ENCODE results near the gene SLC17A3. TPM values are rescaled to one million over a fixed set of nuclear protein-coding genes. Genes with fewer than 3 reads are reported as not detected.

The SLC17A3 gene
- total RNA-seq, 4 donors from 2014 or later = 0.22 TPM; not detected in 3

GRCh38 chr6:25829375-25829774 lies 44.7 kb downstream of the SLC17A3 start:
- H3K36me3 ChIP-seq = no peaks in the 10 kb centered on the region
- intact Hi-C loops (cut with DNase I; ENCODE audit: low total_unique reads) (no loop called here), in situ Hi-C loops (cut with MboI; ENCODE audit: low sequenced_read_pairs in 4 of 4) (no loop called here)
- H3K27ac ChIP-seq = no peak overlapping the region
- DNase-seq (no peak), ATAC-seq (no peak)
- H3K4me1 ChIP-seq = no peaks in the 10 kb centered on the region
- TF ChIP-seq POLR2A (IDR thresholded peaks at IDR 0.05) (no peak), CTCF (IDR thresholded peaks at IDR 0.05 in 4 of 5, conservative IDR thresholded peaks at IDR 0.05 in 1 of 5) (no peak)
- no peaks in the 10 kb centered on the region for H3K27me3 ChIP-seq
- H3K9me3 ChIP-seq = no peaks in the 10 kb centered on the region
- no peak overlapping the region for H3K4me3 ChIP-seq

- in situ Hi-C loops (cut with MboI; ENCODE audit: low sequenced_read_pairs in 4 of 4) = no loop called here
Measured at GRCh38 chr6:25821341-25821740, 52.7 kb downstream of the SLC17A3 start.

GRCh38 chr6:25816252-25816651 lies 57.8 kb downstream of the SLC17A3 start:
- Histone ChIP-seq H3K27me3 (no peaks in the 10 kb centered on the region), H3K36me3 (no peaks in the 10 kb centered on the region), H3K27ac (no peak overlapping the region), H3K4me1 (no peaks in the 10 kb centered on the region), H3K4me3 (no peak overlapping the region), H3K9me3 (no peaks in the 10 kb centered on the region)
- in situ Hi-C loops (cut with MboI; ENCODE audit: low sequenced_read_pairs in 4 of 4) = no loop called here
- TF ChIP-seq CTCF (IDR thresholded peaks at IDR 0.05 in 4 of 5, conservative IDR thresholded peaks at IDR 0.05 in 1 of 5) (no peak), POLR2A (IDR thresholded peaks at IDR 0.05) (no peak)
- ATAC-seq (no peak), DNase-seq (no peak)
- intact Hi-C loops (cut with DNase I; ENCODE audit: low total_unique reads) = no loop called here

More at GRCh38 chr6:25821341-25821740, 52.7 kb downstream of the SLC17A3 start:
- intact Hi-C loops (cut with DNase I; ENCODE audit: low total_unique reads) = no loop called here
- no peaks in the 10 kb centered on the region for H3K4me1 ChIP-seq
- TF ChIP-seq POLR2A (IDR thresholded peaks at IDR 0.05) (no peak), CTCF (IDR thresholded peaks at IDR 0.05 in 4 of 5, conservative IDR thresholded peaks at IDR 0.05 in 1 of 5) (no peak)
- ATAC-seq (no peak), DNase-seq (no peak)
- no peaks in the 10 kb centered on the region for H3K27me3 ChIP-seq
- H3K4me3 ChIP-seq = no peak overlapping the region
- no peaks in the 10 kb centered on the region for H3K9me3 ChIP-seq
- H3K36me3 ChIP-seq = no peaks in the 10 kb centered on the region
- H3K27ac ChIP-seq = no peak overlapping the region

DNA sequence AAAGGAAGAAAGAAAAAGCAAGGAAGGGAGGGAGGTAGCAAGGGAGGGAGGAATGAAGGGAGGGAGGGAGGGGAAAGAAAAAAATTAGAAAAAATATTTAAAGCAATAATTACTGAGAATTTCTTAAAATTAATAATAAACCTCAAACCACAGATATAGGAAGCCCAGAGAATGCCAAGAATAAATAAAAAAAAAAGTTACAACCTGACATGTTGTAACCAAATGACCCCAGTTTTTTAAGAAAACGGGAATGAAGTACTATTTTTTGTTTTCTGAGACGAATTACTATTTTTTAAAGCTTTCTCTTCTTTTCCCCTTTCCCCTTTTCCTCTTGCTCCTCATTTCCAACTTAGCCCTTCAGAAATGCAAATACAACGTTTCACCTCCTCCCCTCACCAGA lies 58.8 kb downstream of the SLC17A3 start:
- no peaks in the 10 kb centered on the region for H3K9me3 ChIP-seq
- DNase-seq = no peak
- H3K27ac ChIP-seq = no peak overlapping the region
- TF ChIP-seq POLR2A (IDR thresholded peaks at IDR 0.05) (no peak), CTCF (IDR thresholded peaks at IDR 0.05 in 4 of 5, conservative IDR thresholded peaks at IDR 0.05 in 1 of 5) (no peak)
- no peak overlapping the region for H3K4me3 ChIP-seq
- in situ Hi-C loops (cut with MboI; ENCODE audit: low sequenced_read_pairs in 4 of 4) (no loop called here), intact Hi-C loops (cut with DNase I; ENCODE audit: low total_unique reads) (no loop called here)
- no peak for ATAC-seq
- no peaks in the 10 kb centered on the region for H3K36me3 ChIP-seq
- H3K4me1 ChIP-seq = no peaks in the 10 kb centered on the region
- no peaks in the 10 kb centered on the region for H3K27me3 ChIP-seq

DNA sequence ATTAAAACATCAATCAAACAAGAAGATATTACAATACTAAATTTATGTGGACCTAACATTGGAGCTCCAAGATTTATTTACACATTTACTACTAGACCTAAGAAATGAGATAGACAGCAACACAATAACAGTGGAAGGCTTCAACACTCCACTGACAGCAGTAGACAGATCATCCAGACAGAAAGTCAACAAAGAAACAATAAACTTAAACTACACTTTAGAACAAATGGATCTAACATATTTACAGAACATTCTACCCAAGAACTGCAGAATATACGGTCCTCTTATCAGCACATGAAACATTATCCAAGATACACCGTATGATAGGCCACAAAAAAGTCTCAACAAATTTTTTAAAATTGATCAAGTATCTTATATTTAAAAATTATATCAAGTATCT lies 69.2 kb downstream of the SLC17A3 start:
- intact Hi-C loops (cut with DNase I; ENCODE audit: low total_unique reads) (no loop called here), in situ Hi-C loops (cut with MboI; ENCODE audit: low sequenced_read_pairs in 4 of 4) (no loop called here)
- Histone ChIP-seq H3K9me3 (no peaks in the 10 kb centered on the region), H3K4me1 (no peaks in the 10 kb centered on the region), H3K4me3 (no peak overlapping the region), H3K36me3 (no peaks in the 10 kb centered on the region), H3K27me3 (no peaks in the 10 kb centered on the region), H3K27ac (no peak overlapping the region)
- ATAC-seq = no peak
- DNase-seq = no peak
- TF ChIP-seq CTCF (IDR thresholded peaks at IDR 0.05 in 4 of 5, conservative IDR thresholded peaks at IDR 0.05 in 1 of 5) (no peak), POLR2A (IDR thresholded peaks at IDR 0.05) (no peak)

Data from gastrocnemius medialis (tissue), 4 donors.